ENCODE measurements around the gene GLMN.
"Not testable (repeated sequence)": the region's sequence is repeated elsewhere in the genome, so short reads cannot be mapped to it uniquely, and the experiment has no call there.

GLMN gene

DNA sequence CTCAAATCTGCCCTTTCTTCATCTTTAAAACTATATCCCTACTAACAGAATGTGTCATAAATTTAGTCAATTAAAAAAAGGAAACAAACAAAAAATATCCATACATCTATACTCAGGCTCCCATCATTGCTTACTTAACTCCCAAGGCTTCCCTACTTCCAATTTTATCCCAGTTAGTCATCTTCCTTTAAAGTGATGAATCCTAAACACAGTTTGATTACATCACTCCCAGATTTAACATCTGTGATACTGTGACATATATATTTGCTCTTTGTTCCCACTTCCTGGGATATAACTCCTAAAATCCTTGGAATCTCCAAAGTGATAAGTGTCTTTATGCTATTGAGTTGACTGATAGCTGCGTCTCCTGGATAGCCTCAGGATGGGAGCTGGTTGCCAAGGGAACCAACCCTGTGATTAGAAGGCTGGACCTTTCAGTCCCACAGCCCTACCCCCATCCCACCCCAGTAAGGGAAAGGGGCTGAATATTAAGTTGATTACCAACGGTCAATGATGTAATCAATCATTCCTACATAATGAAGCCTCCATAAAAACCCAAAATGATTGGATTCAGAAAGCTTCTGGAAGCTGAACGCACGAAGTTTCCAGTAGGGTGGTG, 21.6 kb downstream of the GLMN start:
- no peaks in the 10 kb centered on the region for H3K27me3 ChIP-seq (ENCODE audit: control insufficient read depth, insufficient read depth, low read length)
- H3K4me3 ChIP-seq (ENCODE audit: low read length), result no peak overlapping the region
- no peaks in the 10 kb centered on the region for H3K4me1 ChIP-seq (ENCODE audit: control insufficient read depth, insufficient read depth, low read length)
- peaks cover 4% of the 10 kb centered on the region for H3K36me3 ChIP-seq (ENCODE audit: control insufficient read depth, insufficient read depth, low read length)
- H3K9ac ChIP-seq (ENCODE audit: low read length), result no peak overlapping the region
- H3K27ac ChIP-seq (ENCODE audit: low read depth, low read length), result no peak overlapping the region

DNA sequence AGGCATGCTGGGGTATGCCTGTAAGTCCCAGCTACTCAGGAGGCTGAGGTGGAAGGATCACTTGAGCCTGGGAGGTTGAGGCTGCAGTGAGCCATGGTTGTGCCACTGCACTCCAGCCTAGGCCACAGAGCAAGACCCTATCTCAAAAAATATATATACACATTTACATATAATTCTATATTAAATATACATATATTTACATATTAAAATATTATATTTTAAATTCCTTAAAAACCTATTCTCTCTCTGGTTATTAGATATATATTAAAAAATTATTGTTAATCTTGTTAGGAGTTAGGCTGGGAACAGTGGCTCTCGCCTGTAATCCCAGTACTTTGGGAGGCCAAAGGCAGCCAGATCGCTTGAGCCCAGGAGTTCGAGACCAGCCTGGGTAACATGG, 22.7 kb downstream of the GLMN start:
- Histone ChIP-seq H3K27ac (ENCODE audit: low read depth, low read length) (no peak overlapping the region), H3K4me1 (ENCODE audit: control insufficient read depth, insufficient read depth, low read length) (no peaks in the 10 kb centered on the region), H3K4me3 (ENCODE audit: low read length) (no peak overlapping the region), H3K27me3 (ENCODE audit: control insufficient read depth, insufficient read depth, low read length) (no peaks in the 10 kb centered on the region), H3K36me3 (ENCODE audit: control insufficient read depth, insufficient read depth, low read length) (peaks cover 4% of the 10 kb centered on the region), H3K9ac (ENCODE audit: low read length) (no peak overlapping the region)

DNA sequence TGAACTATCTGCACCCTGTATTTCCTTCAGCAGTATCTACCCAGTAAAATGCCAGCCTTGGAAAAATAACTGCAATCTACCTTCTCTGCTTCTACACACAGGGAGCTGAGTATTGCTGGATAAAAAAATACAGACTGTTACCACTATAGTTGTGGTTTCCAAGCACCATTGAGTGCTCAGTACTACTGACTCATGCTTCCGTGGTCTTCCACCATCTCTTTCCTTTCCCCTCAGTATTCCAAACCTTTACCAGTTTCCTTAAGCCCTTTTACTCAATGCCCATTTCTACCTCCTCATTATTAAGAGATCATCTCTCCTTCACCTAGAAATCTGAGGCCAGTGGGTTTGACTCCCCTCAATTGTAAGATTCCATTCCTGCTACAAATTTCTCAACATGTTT, 23.8 kb downstream of the GLMN start:
- Histone ChIP-seq H3K4me3 (ENCODE audit: low read length) (no peak overlapping the region), H3K4me1 (ENCODE audit: control insufficient read depth, insufficient read depth, low read length) (no peaks in the 10 kb centered on the region), H3K27me3 (ENCODE audit: control insufficient read depth, insufficient read depth, low read length) (no peaks in the 10 kb centered on the region), H3K27ac (ENCODE audit: low read depth, low read length) (no peak overlapping the region), H3K36me3 (ENCODE audit: control insufficient read depth, insufficient read depth, low read length) (peaks cover 4% of the 10 kb centered on the region), H3K9ac (ENCODE audit: low read length) (no peak overlapping the region)

DNA sequence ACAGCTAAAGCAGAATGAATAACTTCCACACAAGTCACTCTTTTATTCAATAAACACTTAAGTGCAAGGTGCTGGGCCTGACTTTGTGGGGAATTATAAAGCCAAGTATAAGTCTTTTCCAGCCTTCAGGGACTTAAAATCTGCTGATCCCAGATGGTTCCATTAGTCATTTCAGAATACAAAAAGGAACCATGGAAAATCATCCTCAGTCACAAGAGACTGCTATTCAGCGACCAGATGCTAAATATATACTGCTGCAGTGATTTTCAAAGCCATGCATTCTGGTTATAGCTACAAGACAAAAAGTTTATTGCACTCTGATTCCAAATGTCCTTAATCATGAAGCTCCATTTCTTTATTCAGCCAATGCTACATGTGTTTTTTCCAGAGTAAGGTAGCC, 25.7 kb downstream of the GLMN start:
- H3K36me3 ChIP-seq (ENCODE audit: control insufficient read depth, insufficient read depth, low read length), result no peaks in the 10 kb centered on the region
- H3K9ac ChIP-seq (ENCODE audit: low read length), result no peak overlapping the region
- H3K27me3 ChIP-seq (ENCODE audit: control insufficient read depth, insufficient read depth, low read length), result no peaks in the 10 kb centered on the region
- no peak overlapping the region for H3K4me3 ChIP-seq (ENCODE audit: low read length)
- no peak overlapping the region for H3K27ac ChIP-seq (ENCODE audit: low read depth, low read length)
- H3K4me1 ChIP-seq (ENCODE audit: control insufficient read depth, insufficient read depth, low read length), result no peaks in the 10 kb centered on the region

DNA sequence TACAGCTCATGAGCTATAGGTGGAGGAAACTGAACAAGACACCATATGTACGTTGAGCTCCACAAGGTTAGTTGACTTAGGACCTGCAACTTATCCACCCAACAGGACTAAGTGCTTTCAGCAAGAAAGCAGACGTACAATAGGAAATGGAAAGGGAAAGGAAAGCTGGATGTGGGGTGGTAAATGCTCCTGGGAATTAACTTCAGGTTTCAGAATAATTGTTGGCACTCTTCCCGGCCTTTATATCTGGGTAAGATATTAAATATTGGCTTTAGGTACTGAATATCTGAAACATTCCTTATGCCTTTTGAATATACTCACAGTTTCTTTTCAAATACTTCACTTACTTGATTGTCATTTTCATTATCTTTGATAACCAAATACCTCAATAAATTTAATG, 36.3 kb downstream of the GLMN start:
- Histone ChIP-seq H3K4me1 (ENCODE audit: control insufficient read depth, insufficient read depth, low read length) (no peaks in the 10 kb centered on the region), H3K27me3 (ENCODE audit: control insufficient read depth, insufficient read depth, low read length) (no peaks in the 10 kb centered on the region), H3K9ac (ENCODE audit: low read length) (no peak overlapping the region), H3K36me3 (ENCODE audit: control insufficient read depth, insufficient read depth, low read length) (peaks cover 2% of the 10 kb centered on the region), H3K27ac (ENCODE audit: low read depth, low read length) (no peak overlapping the region), H3K4me3 (ENCODE audit: low read length) (no peak overlapping the region)

DNA sequence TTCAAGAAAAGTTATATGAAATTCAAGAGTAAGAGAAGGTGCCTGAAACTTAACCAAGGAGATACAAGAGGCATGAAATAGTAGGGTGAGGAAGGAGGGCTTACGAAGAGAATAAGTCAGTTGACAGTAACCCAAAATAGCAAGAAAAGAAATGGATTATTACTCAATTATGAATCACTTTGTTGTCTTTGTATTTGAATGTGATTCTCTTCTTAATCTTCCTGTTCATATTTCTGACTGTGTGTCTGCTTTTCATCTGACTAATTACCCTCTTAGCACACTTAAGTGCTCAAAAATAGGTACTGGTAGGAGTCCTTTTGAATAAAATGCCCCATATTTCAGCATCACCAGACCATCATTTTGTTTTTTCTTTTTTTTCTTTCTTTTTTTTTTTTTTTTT, 39.4 kb downstream of the GLMN start:
- no peak overlapping the region for H3K9ac ChIP-seq (ENCODE audit: low read length)
- H3K4me1 ChIP-seq (ENCODE audit: control insufficient read depth, insufficient read depth, low read length), result no peaks in the 10 kb centered on the region
- peaks cover 2% of the 10 kb centered on the region for H3K36me3 ChIP-seq (ENCODE audit: control insufficient read depth, insufficient read depth, low read length)

DNA sequence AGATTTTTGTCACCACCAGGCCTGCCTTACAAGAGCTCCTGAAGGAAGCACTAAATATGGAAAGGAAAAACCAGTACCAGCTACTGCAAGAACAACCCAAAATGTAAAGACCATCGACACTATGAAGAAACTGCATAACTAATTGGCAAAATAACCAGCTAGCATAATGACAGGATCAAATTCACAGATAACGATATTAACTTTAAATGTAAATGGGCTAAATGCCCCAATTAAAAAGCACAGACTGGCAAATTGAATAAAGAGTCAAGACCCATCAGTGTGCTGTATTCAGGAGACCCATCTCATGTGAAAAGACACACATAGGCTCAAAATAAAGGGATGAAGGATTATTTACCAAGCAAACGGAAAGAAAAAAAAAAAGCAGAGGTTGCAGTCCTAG, 44.1 kb downstream of the GLMN start:
- H3K4me3 ChIP-seq (ENCODE audit: low read length); H3K36me3 ChIP-seq (ENCODE audit: control insufficient read depth, insufficient read depth, low read length); H3K27me3 ChIP-seq (ENCODE audit: control insufficient read depth, insufficient read depth, low read length); H3K9ac ChIP-seq (ENCODE audit: low read length); H3K4me1 ChIP-seq (ENCODE audit: control insufficient read depth, insufficient read depth, low read length); H3K27ac ChIP-seq (ENCODE audit: low read depth, low read length): not testable (repeated sequence)

More for the DNA sequence above, 39.4 kb downstream of the GLMN start:
- Histone ChIP-seq H3K27me3 (ENCODE audit: control insufficient read depth, insufficient read depth, low read length) (no peaks in the 10 kb centered on the region), H3K27ac (ENCODE audit: low read depth, low read length) (no peak overlapping the region), H3K4me3 (ENCODE audit: low read length) (no peak overlapping the region)

DNA sequence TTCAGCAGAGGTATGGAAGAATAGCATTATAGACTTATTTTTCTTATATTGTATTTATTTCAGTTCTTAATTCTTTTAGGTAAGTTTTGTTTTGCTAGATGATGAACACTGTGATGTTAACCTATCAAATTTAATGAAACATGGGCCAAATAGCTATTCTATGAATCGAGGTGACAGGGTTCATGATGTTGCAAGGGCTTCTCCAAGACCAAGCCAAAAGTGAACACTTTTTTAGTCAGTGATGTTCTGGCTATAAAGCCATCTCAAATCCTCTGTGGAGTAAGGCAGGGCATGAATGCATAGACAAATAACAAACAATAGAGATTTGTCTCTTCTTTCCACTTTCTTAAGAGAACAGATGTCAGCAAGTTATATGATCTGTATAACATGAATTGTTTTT, 54.4 kb downstream of the GLMN start:
- Histone ChIP-seq H3K36me3 (ENCODE audit: control insufficient read depth, insufficient read depth, low read length) (no peaks in the 10 kb centered on the region), H3K27ac (ENCODE audit: low read depth, low read length) (no peak overlapping the region), H3K4me3 (ENCODE audit: low read length) (no peak overlapping the region), H3K27me3 (ENCODE audit: control insufficient read depth, insufficient read depth, low read length) (no peaks in the 10 kb centered on the region), H3K4me1 (ENCODE audit: control insufficient read depth, insufficient read depth, low read length) (no peaks in the 10 kb centered on the region), H3K9ac (ENCODE audit: low read length) (no peak overlapping the region)

DNA sequence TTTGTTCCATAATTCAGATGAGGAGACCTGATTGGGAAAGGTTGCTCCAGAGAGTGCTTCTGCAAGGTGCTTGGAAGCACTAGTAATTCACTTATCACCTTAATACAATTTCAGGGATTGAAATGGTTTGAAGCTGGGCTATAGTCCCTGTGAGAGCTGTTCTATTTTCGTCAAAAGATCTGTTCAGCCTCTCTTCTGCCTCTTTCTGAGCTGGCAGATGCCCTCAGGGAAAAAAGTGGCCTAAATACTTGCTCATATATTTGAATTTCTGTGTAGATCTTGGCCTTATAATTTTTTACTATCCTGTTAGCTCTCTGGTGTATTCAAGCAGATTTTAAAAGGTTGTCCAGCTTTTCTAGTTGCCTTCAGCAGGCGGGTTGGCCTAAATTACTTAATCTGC, 58.8 kb downstream of the GLMN start:
- Histone ChIP-seq H3K9ac (ENCODE audit: low read length) (no peak overlapping the region), H3K36me3 (ENCODE audit: control insufficient read depth, insufficient read depth, low read length) (no peaks in the 10 kb centered on the region), H3K27me3 (ENCODE audit: control insufficient read depth, insufficient read depth, low read length) (no peaks in the 10 kb centered on the region), H3K4me3 (ENCODE audit: low read length) (no peak overlapping the region), H3K27ac (ENCODE audit: low read depth, low read length) (no peak overlapping the region), H3K4me1 (ENCODE audit: control insufficient read depth, insufficient read depth, low read length) (no peaks in the 10 kb centered on the region)

DNA sequence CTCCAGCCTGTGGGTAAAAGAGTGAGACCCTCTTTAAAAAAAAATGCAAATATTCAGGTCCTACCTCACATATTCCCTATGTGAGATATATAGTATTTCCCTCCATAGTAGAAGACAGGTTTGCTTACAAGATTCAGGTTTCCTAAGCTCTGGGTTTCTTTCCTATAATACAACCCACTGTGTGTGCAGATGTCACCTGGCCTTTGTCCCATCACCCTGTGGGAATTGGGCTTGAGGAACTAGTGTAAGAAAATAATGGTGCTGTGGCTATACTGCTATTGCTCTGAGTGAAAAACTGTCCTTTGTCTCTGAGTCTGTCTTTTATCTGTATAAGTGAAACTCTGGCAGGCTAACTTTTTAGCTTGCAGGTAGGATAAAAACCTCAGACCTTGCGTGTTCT, 68.1 kb downstream of the GLMN start:
- H3K4me1 ChIP-seq (ENCODE audit: control insufficient read depth, insufficient read depth, low read length), result no peaks in the 10 kb centered on the region
- H3K27me3 ChIP-seq (ENCODE audit: control insufficient read depth, insufficient read depth, low read length), result no peaks in the 10 kb centered on the region
- H3K27ac ChIP-seq (ENCODE audit: low read depth, low read length), result no peak overlapping the region
- H3K9ac ChIP-seq (ENCODE audit: low read length), result no peak overlapping the region
- H3K36me3 ChIP-seq (ENCODE audit: control insufficient read depth, insufficient read depth, low read length), result no peaks in the 10 kb centered on the region
- no peak overlapping the region for H3K4me3 ChIP-seq (ENCODE audit: low read length)

DNA sequence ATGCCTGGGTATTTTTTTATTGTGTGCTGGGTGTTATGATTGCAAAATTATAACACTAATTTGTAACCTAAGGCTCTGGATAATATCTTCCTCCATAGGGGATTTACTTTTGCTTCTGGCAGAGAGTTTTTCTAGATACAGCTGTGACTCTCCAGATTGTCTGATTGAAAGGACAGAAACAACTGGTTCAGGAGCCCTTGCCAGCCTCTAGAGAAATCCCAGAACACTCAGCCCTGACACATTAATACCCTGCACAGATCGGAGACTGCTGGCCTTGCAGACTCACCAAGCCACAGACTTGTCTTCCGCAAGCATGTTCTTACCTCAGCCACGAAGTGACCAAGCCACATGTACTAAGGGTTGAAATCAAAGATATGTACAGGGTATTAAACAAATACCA, 70.4 kb downstream of the GLMN start:
- Histone ChIP-seq H3K4me1 (ENCODE audit: control insufficient read depth, insufficient read depth, low read length) (no peaks in the 10 kb centered on the region), H3K4me3 (ENCODE audit: low read length) (no peak overlapping the region), H3K9ac (ENCODE audit: low read length) (no peak overlapping the region), H3K27me3 (ENCODE audit: control insufficient read depth, insufficient read depth, low read length) (no peaks in the 10 kb centered on the region), H3K27ac (ENCODE audit: low read depth, low read length) (no peak overlapping the region), H3K36me3 (ENCODE audit: control insufficient read depth, insufficient read depth, low read length) (no peaks in the 10 kb centered on the region)

DNA sequence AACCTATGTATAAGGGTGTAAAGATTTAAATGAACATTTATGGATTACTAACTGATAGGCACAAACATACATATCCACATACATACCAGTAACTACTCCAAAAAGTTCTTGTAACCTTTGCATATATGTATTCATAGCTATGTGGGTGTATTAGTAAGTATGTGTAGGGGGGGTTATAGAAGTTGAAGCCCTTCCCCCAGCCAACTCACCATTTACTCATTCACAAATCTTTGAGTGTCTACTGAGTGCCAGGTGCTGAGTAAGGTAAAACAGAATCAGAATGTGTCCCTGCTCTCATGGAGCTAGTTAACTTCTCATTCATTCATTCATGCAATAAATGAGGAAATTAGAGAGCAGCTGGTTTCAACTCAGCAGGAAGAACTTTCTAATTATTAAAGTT, 79.8 kb downstream of the GLMN start:
- Histone ChIP-seq H3K27me3 (ENCODE audit: control insufficient read depth, insufficient read depth, low read length) (no peaks in the 10 kb centered on the region), H3K36me3 (ENCODE audit: control insufficient read depth, insufficient read depth, low read length) (no peaks in the 10 kb centered on the region), H3K4me1 (ENCODE audit: control insufficient read depth, insufficient read depth, low read length) (no peaks in the 10 kb centered on the region), H3K9ac (ENCODE audit: low read length) (no peak overlapping the region), H3K27ac (ENCODE audit: low read depth, low read length) (no peak overlapping the region), H3K4me3 (ENCODE audit: low read length) (no peak overlapping the region)

DNA sequence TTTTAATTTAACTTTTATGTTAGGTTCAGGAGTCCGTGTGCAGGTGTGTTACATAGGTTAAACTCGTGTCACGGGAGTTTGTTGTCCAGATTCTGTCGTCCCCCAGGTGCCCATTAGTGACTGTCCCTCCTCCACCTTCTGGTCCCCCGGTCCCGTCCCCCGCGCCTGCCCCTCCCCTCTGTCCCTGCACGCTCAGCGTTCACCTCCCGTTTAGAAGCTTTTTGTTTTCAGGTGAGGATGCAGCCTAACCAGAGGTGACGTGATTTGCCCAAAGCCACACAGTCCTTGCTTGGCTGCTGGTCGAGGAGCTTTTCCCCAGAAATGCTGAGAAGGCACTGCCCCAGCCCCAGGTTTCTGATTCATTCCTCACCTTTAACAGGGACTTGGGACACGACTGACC, 80.2 kb downstream of the GLMN start:
- H3K27me3 ChIP-seq (ENCODE audit: control insufficient read depth, insufficient read depth, low read length), result no peaks in the 10 kb centered on the region
- no peaks in the 10 kb centered on the region for H3K36me3 ChIP-seq (ENCODE audit: control insufficient read depth, insufficient read depth, low read length)
- H3K4me1 ChIP-seq (ENCODE audit: control insufficient read depth, insufficient read depth, low read length), result no peaks in the 10 kb centered on the region
- H3K4me3 ChIP-seq (ENCODE audit: low read length), result no peak overlapping the region
- no peak overlapping the region for H3K9ac ChIP-seq (ENCODE audit: low read length)
- no peak overlapping the region for H3K27ac ChIP-seq (ENCODE audit: low read depth, low read length)
